HG02623 (cell line): ENCODE measurements around the gene CROCC2.

Source experiments
- ATAC-seq: cut with Tn5 transposase; IDR thresholded peaks from one replicate; pipeline ENCODE4 v1.9.1; 2021; ENCODE audit warnings: moderate library complexity; ENCODE audit not compliant: unreplicated experiment

CROCC2 gene

DNA sequence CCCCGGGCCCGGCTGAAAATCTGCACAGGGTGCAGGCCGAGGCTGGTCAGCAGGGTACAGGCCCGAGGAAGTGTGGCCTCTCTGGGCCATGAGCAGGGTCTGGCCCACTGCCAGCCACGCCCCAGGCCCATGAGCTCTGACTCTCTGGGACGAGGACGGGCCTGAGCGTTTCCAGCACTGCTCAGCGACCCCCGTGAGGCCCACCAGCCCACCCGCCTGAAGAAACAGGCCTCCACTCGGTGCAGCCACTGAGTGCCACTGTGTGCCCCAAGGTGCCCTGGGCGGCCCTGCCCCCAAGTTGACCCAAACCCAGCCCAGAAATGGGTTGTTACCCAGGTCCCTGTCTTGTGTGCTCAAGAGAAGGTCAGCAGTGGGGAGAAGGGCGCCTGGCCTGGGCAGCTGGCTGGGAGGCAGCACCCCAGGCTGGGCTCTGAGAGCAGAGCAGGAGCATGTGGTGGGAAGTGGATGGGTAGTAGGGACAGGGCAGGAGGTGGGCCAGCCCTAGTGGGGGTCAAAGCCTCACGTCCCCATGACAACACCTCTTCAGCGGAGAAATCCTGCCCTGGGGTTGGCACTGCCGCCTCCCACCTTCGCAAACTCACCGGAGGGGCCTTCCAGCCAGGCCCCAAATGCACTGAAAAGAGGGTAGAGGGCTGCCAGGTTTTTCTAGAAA is 90.2 kb downstream of the CROCC2 start:
- no peak for ATAC-seq

DNA sequence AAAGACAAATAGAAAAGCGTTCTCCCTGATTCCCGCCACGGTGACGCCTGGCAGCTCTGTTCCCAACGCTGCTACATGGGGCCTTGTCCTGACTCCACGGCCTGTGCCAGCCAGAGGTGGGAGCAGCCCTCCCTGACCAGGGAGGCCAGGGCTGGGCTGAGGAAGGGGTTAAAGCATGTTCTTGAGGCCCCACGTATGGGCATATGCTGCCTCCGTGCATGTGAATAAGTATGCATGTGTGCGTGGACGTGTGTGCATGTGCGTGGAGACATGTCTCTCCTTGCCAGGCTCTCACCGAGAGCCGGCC is 90.7 kb downstream of the CROCC2 start:
- no peak for ATAC-seq

DNA sequence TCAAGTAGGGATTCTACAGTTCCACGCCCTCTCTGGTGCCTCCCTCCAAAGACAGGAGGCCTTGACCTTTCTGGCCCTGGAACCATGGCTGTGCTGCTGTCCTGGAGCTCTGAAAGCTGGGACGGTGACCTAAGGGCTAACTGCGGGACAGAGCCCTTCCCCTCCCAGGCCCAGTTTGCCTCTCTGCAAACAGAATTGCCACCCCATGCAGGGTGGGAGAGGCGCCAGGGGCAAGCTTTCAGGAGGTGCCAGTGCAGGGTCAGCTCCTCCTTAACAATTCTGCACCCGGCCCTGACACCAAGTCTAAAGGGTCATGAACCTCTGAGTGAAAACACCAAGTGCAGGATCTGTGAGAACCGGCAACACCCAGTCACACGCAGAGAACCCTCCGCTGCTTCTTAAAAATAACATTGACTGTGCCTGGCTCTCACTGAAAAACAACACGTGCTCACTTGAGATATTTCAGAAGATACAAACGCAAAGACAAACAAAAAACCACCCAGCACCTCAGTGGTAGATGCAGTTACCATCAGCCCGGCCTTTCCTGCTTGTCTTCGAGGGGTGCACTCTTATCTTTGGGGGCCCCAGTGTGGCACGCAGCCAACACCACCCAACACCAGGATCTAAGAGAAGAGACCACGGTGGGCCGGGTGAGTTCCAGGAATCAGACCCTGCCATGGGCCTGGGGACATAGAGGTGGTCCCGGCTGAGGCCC is 91.2 kb downstream of the CROCC2 start:
- no peak for ATAC-seq

DNA sequence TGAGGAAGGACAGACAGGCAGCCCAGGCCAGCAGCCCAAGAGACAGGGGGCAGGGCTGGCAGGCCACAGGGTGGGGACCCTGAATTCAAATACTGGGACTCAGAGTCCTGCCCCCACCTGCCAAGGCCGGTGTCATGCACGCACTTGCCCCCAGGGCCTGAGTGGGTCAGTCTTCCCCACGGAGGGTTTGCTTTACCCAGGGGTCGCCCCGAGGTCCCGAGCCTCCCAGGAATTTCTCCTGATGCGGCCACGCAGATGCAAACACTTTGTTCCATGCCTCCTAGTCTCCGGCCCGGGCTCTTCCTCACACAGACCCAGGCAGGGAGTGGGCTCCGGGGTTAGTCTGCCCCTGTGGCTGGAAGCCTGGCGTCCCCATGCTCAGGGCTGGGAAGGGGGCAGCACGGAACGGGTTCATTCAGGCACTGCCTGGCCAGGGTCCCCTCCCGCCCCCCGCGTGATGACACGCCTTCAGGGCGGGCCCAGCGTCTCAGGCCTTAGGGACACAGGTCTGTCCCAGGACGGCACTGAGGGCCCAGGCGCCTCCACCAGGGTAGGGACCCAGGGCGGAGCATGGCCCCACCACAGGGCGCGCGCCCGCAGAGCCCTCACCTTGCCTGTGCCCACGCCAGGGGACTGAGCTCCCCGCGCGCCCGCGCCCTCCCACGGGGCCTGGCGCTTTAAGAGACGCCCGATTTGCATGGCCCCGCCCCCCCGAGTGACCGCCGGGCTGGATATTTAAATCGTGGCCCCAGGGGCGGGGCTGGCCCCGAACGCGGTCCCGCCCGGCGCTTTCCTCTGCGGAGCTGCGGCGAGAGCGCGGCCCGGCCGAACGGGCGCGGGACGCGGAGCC is 91.9 kb downstream of the CROCC2 start, which contains the start of gene SNED1:
Gene SNED1 (plus strand): TSS at position 763 of the 850 bp plus-strand sequence. CDS start 220 bp downstream, outside the sequence.
- no peak for ATAC-seq

DNA sequence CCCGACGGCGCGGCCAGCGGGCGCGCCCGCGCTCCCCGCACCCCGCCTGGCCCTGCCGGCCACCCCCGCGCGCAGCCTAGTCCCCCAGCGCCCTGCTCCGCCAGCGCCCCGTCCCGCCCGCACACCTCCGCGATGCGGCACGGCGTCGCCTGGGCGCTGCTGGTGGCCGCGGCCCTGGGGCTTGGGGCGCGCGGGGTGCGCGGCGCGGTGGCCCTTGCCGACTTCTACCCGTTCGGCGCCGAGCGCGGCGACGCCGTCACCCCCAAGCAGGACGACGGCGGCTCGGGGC is 92.5 kb downstream of the CROCC2 start:
- no peak for ATAC-seq

DNA sequence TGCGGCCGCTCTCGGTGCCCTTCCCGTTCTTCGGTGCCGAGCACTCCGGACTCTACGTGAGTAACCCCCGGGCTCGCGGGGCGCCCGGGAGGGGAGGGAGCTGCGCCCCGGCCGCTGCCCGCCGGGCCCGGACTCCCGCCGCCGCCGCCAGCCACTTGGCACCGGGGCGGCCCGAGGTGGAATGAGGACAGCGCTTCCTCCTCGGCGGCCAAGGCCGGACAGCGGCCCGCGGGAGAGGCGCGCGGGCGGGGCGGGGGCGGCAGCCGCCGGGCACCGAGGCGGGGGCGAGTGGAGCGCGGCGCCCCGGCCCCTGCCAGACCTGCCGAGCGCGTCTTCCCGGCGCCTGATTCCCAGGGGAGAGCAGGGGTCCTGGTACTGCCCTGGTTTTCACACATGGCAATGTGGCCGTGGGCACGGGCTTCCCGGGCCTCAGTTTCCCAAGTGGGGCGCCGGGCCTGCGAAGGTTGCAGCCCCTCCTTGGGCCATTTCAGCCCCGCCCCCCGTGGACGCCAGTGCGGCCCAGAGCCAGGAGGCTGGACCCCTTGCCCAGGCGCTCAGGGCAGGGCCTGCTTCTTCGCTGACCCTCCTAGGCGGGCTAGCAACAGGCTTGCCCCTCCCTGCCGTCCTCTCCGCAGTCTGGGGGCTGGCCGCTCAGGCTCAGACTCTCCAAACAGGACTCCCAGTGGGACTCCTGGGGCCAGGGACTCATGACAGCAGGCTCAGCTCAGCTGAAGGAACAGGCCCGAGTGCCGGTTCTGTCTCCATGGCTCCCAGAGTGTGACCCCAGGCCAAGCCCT is 93.1 kb downstream of the CROCC2 start:
- no peak for ATAC-seq

DNA sequence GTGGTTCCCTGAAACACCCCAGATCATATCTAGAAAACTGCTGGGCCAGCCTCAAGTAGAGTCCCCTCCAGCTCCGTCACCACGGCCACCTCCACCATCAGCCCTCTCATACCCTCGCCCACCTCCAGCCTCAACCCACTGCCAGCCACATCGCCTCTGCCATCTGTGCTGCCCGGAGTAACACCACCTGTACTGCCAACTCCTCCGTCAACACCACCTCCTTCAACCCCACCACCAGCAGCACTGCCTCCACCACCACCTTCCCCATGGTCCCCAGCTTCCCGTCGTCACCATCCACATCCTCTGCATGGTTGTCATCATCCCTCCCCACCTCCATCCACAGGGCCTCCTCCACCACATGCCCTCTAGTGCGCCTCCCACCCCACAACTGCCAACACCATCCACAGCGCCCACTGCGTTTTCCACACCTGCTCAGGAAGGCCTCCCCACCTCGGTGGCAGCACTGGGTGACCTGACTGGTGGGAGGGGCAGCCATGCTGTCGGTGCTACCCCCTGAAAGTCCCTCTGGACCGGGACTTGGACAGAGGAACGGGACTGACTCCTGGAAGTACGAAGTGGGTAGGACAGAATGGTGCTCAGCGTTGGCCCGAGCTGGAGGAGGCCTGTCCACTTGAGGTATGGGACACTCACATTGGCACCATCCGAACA is 93.9 kb downstream of the CROCC2 start:
- no peak for ATAC-seq

DNA sequence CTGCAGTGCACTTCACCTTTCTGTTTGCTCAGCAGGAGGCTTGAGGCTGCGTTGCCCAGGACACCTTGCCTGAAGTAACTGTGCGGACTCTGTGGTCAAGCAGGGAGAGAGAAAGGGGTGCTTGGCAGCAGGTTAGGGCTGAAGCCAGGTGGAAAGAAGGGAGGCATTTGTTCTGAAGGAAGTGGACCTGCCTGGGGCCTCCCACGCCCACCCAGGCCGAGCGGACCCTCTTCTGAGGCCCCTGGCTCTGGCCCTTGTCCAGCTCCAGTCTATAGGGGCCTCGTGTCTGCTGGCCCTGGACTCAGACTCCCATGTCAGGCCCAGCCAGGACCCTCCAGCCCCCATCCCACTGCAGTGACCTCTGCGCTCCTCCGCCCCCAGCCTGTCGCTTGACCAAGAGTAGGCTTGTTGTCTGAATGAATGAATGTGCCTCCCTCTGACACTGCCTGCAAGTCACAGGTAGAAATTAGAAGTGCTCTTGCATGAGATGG is 94.7 kb downstream of the CROCC2 start:
- no peak for ATAC-seq

DNA sequence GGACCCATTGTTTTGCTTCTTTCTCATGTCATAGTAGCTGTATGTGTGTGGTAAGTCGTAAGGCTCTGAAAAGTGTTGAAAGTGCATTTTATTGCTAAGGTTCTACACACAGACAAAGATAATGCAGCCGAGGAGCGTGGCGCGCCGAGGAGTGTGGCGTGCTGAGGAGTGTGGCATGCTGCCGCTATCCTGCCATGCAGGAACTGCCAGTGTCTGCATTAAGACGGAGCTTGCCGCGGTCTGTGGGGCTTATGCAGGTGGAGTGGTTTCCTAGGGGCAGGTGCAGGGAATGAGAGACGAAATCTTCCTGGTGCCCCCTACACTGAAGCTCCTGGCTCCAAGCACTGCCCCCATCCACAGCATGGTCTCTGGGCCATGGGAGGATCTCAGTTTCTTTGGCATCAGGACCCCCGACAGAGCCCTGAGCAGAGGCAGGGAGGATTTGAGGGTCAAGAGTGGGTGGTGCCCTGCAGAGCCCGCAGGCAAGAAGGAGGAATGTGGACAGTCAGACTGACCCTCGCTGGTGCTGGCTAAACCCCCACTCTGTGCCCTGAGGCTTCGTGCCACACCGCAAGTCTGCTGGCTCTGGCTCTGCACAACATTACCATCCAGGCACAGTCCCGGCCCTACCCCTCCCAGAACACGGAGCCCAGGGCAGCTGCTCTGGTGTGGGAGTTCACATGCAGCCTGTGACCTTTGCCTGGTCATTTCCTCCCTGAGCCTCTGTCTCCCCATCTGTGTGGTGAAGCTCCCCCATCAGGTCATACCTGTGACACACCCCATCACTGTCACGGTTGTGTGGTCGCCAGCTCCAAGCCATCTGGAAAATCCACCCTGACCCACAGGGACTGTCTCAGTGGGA is 95.5 kb downstream of the CROCC2 start:
- no peak for ATAC-seq

DNA sequence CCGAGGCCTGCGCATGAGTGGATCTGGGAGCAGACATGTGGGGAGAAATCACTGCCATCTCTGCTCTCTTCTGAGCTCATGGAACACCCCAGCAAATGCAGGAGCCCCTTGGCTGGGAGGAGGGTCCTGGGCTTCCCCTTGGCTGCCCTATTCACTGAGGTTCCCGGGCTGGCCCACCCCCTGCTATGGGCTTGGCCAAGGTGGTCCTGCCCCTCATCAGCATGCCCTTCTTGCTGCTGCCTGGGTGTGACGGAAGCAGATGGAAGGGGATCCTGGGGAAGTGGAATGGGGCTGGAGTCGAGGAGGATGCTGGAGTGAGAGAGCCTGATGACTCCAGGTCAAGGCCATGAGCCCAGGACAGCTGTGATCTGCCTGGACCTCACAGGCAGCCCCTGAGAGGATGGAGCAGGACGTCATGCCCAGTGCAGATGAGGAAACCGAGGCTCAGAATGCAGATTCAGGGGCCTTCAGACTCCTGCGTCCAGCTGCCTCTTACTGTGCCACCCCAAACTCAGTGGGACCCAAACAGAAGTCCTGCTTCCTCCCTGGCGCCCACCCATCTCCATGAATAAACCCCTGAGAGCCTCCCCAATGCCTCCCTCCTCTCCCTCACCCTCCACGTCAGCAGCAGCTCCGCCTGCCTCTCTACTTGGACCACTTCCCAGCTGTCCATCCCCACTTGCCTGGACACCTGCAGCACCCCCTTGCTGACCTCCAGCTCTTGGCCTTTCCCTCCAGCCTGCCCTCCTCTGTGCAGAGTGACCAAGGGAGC is 96.3 kb downstream of the CROCC2 start:
- no peak for ATAC-seq

DNA sequence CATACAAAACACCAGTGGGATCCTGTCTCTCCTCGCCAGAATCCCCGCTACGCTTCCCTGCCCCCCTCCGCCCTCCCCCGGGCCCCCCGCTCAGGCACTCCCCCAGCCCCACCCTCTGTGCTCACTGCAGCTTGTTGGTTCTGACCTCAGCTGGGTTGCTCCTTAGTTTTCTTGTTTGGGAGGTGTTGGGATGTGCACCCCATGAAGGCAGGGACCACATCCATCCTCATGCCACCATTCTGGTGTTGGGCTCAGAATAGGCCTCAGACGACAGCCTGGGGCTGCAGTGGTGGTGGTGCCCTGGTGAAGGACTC is 96.9 kb downstream of the CROCC2 start:
- no peak for ATAC-seq

DNA sequence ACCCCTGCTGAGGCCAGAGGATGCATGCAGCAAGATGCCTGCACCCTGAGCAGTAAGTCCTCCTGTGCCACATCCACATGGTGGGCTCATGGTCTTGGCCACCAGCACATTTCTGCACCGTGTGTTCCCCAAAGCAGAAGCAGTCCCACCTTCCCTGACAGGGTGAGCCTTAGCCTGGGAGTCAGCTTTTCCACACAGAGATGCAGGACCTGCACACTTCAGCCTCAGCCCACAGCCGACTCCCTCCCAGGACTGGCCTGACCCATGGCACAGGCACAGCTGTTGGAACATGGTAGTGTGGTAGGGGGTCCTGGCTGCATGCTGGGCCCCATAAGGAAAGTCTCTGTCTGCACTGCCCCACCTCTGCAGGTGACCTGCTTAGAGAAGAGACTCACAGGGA is 97.2 kb downstream of the CROCC2 start:
- ATAC-seq, result no peak

DNA sequence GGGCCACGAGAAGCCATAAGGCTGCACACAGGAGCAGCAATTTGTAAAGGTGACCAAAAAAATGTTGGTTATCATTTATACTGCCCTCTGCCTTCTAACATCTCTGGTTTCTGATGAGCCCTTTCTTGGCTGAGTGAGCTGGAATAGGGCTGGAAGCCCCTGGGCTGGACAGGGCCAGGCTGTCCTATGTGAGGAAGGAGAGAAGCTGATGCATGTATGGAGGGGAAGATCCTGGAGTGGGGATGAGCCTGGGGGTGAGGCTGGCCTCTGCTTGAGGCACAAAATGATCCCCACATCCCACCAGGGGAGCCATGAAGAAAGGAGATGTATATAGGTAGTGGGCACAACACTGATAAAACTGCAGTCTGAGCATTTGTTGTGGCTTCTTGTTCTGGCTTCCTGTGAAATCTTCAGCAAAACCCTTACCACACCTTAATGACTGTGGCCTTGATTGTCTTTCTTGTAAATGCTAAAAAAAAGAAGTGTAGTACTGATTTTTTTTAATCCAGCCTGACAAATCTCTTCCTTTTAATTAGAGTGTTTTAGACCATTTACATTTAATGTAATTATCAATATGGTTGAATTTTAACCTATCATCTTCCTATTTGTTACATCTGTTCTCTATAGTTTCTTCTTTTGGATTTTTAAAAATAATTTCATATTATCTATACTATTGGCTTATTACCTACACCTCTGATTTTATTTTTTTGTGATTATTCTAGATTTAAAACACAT is 97.9 kb downstream of the CROCC2 start:
- no peak for ATAC-seq

DNA sequence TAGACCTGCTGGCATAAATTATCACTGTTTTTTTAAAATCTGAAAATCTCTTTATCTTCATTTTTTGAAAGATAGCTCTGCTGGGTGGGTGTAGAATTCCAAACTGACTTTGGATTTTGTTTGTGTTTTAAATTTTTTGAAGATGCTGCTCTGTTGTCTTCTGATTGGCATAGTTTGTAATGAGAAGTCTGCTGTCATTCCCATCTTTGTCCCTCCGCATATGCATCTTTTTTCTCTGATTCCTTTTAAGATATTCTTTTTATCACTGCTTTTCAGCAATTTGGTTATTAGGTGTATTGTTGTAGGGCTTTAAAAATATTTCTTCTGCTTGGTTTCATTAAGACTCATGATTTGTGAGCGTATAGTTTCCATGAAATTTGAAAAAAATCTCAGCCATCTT is 99.4 kb downstream of the CROCC2 start:
- no peak for ATAC-seq

DNA sequence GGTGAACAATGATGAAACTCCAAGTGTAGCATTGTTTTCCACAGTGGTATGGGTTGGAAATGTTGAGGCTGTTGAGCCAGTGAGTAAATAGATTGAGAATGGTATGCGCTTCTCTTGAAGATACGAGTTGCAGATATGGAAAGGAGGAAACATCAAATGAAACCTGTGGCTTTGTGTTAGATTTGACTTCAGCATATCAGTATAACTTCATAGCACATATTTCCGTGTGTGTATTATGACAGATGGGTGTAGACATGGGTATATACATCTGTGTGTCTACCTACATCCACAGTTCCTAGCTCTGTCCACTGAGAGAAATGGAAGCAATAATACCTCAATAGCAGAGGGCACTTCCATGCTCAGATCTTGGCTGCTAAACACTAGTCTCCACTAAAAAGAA is 100.3 kb downstream of the CROCC2 start:
- no peak for ATAC-seq

DNA sequence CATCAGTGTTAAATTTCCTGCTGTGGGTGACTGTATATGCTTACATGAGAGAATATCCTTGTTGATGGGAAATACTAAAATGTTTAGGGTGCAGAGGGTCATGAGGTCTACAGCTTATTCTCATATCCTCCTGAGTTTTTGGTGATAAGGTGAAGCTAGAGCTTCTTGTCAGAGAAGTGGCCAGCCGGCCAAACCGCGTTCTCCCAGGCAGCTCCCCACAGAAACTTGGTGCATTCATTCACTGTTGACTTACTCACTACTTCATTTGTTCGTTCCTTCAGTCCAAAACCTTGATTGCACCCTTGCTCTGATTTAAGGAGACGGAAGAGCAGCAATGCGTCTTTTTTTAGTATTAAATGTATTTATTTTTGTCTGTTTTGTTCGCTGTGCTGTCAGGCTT is 101.0 kb downstream of the CROCC2 start:
- no peak for ATAC-seq

DNA sequence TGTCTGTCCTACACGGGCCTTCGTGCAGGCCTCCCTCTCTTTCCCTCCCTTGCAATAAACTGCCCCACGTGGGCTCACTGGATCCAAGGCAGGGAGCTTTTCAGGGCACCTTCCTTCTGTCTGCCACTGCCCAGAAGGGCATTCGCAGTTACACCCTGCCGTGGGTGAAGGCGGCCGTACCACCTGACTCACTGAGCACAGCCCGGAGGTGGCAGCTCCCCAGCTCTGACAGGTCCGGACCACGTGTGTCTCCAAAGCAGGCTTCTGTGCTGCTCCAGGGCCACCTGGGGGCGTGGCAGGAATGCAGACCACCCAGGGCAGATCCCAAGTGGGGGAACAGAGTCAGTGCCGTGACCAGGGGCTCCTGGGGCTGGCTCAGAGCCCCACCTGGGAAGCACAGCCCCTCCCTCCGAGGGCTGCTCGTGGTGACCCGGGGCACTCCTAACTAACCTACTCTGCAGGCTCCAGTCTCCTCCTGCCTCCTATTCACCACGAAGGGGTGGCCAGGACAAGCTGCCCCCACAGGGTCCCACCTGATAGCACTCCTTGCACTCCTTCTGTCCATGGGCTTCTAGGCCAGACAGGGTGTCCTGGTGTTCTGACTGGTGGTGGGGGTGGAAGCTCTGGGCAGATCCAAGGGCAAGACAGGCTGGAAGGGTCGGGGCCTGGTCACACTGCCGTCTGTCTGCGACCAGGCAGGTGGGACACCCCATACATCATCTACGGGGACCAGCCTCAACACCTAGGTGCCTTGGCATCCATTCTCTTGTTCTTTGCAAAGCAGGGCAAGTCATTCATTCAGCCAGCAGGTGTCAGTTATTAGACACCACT is 102.0 kb downstream of the CROCC2 start:
- ATAC-seq, result no peak

DNA sequence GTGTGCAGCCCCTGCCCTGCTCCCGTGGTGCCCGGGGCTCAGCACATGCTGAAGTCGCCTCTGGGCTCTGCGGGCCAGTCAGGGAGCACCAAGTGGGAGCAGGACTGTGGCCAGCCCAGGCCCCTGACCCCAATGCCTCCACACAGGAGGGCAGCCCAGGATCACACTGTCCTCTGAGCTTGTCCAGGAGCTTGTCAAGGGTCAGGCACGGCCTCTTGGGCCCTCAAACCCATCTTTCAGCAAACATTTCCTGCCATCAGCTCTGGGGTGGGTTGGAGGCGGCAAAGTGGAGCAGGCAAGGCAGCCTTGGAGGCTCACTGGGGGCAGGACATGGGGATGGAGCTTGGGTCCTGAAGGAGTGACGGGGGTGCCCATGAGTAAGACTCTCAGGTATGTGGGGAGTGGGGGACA is 102.6 kb downstream of the CROCC2 start:
- no peak for ATAC-seq
